LNCAP (cell line): ENCODE measurements around the gene ENO2.
A peak's percentile ranks its signal among the peaks of the same experiment; 100 is the strongest.

Source experiments
- CTCF ChIP-seq: fragments of 450-650 bp; IDR thresholded peaks from 2 replicates; pipeline ENCODE4 v1.5.1; 2017; ENCODE audit warnings: mild to moderate bottlenecking

ENO2 gene

GRCh38 chr12:6871052-6871957 lies 43.1 kb upstream of the ENO2 start:
- no peak for TF ChIP-seq CTCF

- TF ChIP-seq CTCF = peak; percentile 98
Observed at GRCh38 chr12:6872073-6873048, 42.0 kb upstream of the ENO2 start.

- no peak for TF ChIP-seq CTCF
Observed at GRCh38 chr12:6873094-6874014, 41.0 kb upstream of the ENO2 start, which contains the start of gene SPSB2. SPSB2 (minus strand) TSS chr12:6873303; CDS start chr12:6872901, 402 bp downstream.

GRCh38 chr12:6883252-6883651 lies 31.1 kb upstream of the ENO2 start:
- no peak for TF ChIP-seq CTCF

GRCh38 chr12:6883683-6884082 lies 30.7 kb upstream of the ENO2 start:
- TF ChIP-seq CTCF = no peak

- TF ChIP-seq CTCF = no peak
Observed at GRCh38 chr12:6884539-6884938, 29.8 kb upstream of the ENO2 start.
